T follicular helper cell (primary cell): Measurements from ENCODE around the gene SGMS1.
"Not testable (repeated sequence)": the region's sequence is repeated elsewhere in the genome, so short reads cannot be mapped to it uniquely, and the experiment has no call there.

ENCODE experiments used
- DNase-seq: peaks from one replicate; pipeline ENCODE4 v3.0.0-alpha.2; 2020; ENCODE audit warnings: low read depth

Gene SGMS1

GRCh38 chr10:50373821-50374501 is 249.8 kb downstream of the SGMS1 start:
- DNase-seq: no peak

- DNase-seq: no peak
These were observed 253.8 kb downstream of the SGMS1 start for GRCh38 chr10:50369931-50370330.

- DNase-seq: no peak
These were observed 256.0 kb downstream of the SGMS1 start for GRCh38 chr10:50367732-50368131.

GRCh38 chr10:50366421-50366820 is 257.3 kb downstream of the SGMS1 start:
- DNase-seq: not testable (repeated sequence)

GRCh38 chr10:50364730-50365129 is 259.0 kb downstream of the SGMS1 start:
- not testable (repeated sequence) for DNase-seq

- no peak for DNase-seq
These were observed 261.1 kb downstream of the SGMS1 start for GRCh38 chr10:50362547-50363125.

- DNase-seq: no peak
These were observed 261.8 kb downstream of the SGMS1 start for GRCh38 chr10:50361946-50362345.

GRCh38 chr10:50360077-50360850 is 263.5 kb downstream of the SGMS1 start:
- DNase-seq: no peak

- no peak for DNase-seq
These were observed 264.6 kb downstream of the SGMS1 start for GRCh38 chr10:50358925-50359687.

GRCh38 chr10:50358411-50358810 is 265.3 kb downstream of the SGMS1 start:
- DNase-seq: no peak

- not testable (repeated sequence) for DNase-seq
These were observed 267.3 kb downstream of the SGMS1 start for GRCh38 chr10:50356481-50356832.

GRCh38 chr10:50355693-50356480 is 267.9 kb downstream of the SGMS1 start:
- not testable (repeated sequence) for DNase-seq

- no peak for DNase-seq
These were observed 272.1 kb downstream of the SGMS1 start for GRCh38 chr10:50351483-50352146.

- DNase-seq: no peak
These were observed 273.4 kb downstream of the SGMS1 start for GRCh38 chr10:50350366-50350765.

GRCh38 chr10:50349554-50349953 is 274.2 kb downstream of the SGMS1 start:
- DNase-seq: no peak

- DNase-seq: no peak
These were observed 276.4 kb downstream of the SGMS1 start for GRCh38 chr10:50347394-50347802.

GRCh38 chr10:50346942-50347341 is 276.8 kb downstream of the SGMS1 start:
- DNase-seq: no peak

GRCh38 chr10:50345545-50345944 is 278.2 kb downstream of the SGMS1 start:
- no peak for DNase-seq

- no peak for DNase-seq
These were observed 279.9 kb downstream of the SGMS1 start for GRCh38 chr10:50343702-50344331.

GRCh38 chr10:50341987-50342386 is 281.8 kb downstream of the SGMS1 start:
- no peak for DNase-seq

- no peak for DNase-seq
These were observed 287.6 kb downstream of the SGMS1 start for GRCh38 chr10:50336140-50336539.
